ENCODE measurements around the gene PTGER3.

DNA sequence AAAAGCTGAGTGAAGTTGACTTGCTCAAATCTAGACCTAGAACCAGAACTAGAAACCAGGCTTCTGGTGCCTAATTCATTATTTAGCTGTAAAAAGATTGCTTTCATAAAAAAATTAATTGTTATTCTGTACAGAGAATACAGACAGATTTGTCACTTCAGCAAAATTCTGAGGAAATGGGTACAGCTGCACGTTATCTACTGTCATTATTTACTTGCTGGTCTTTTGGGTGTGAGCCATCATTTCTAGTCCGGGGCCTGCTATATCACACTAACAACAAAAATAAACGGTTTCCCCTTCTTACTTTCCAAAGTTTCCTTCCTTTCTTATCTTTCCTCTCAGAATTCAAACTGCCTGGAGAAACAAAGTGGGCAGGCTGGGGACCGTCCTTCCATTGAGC lies 68.3 kb downstream of the PTGER3 start:
- no peak for TF ChIP-seq CTCF (optimal IDR thresholded peaks at IDR 0.05 in 1 of 3, IDR thresholded peaks at IDR 0.05 in 1 of 3, conservative IDR thresholded peaks at IDR 0.05 in 1 of 3; ENCODE audit: extremely low read depth in 1 of 3, insufficient read depth in 2 of 3, low read length in 3 of 3)
- no peak for TF ChIP-seq EZH2 (IDR thresholded peaks at IDR 0.05; ENCODE audit: low read length)
